Activated CD8-positive, alpha-beta memory T cell treated with anti-CD3 and anti-CD28 coated beads, Interleukin-2, amount 50 U/mL, for 24 hours (primary cell): Measurements from ENCODE around the gene IFITM2.
"Not testable (repeated sequence)": the region's sequence is repeated elsewhere in the genome, so short reads cannot be mapped to it uniquely, and the experiment has no call there.

Experiments used
- DNase-seq: peaks from one replicate; pipeline ENCODE4 v3.0.0-alpha.2; 2020; ENCODE audit errors: extremely low read depth

IFITM2 gene

DNA sequence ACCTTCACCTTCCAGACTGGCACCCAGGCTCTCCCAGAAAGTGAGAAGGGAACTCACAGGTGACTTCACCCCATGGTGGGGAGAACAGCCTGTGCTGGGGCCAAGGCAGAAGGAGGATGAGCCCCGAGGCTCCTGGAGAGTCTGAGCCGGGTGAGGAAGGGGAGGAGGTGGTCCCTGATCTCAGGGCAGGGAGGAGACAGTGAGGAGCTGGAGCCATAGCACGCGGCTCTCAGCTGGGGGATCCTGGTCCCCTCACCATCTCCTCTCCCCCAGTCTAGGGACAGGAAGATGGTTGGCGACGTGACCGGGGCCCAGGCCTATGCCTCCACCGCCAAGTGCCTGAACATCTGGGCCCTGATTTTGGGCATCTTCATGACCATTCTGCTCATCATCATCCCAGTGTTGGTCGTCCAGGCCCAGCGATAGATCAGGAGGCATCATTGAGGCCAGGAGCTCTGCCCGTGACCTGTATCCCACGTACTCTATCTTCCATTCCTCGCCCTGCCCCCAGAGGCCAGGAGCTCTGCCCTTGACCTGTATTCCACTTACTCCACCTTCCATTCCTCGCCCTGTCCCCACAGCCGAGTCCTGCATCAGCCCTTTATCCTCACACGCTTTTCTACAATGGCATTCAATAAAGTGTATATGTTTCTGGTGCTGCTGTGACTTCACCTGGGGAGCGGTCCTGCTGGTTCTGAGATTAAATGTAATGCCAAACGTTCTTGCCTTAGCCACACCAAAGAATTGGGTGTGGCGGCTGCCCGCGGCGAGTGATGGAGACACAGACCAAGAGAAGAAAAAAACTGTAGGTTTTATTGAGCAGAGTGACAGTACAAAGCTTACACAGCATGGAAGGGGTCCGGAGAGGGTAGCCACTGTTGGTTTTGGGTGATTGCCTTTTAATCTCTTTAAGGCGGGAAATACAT, 1.4 kb downstream of the IFITM2 start:
- not testable (repeated sequence) for DNase-seq

DNA sequence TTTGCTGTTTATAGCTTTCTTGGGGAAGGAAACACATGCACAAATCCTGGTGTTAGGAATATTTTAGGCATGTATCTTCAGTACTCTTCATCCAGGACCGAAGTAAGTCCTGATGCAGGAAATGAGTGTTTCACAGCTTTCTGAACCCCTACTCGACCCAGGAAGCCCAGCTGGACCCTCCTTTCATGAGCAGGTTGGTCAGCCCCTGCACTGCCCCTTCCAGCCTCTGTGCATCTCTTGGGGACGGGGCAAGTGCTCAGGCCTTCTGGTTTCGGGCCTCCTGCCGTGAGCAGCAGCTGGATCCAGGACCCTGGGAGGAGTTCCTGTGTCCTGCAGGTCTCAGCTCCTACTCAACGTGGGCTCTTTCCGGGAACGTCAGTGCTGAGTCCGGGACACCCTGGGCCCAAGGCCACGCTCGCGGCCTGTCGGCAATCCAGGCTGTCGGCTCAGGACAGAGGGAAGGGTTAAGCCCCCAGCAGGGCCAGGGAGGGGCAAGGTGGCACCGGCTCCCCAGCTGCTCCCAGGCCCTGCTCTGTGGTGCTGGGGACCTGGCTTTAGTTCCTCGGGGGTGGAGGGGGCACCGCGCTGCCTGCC, 2.5 kb downstream of the IFITM2 start:
- not testable (repeated sequence) for DNase-seq

DNA sequence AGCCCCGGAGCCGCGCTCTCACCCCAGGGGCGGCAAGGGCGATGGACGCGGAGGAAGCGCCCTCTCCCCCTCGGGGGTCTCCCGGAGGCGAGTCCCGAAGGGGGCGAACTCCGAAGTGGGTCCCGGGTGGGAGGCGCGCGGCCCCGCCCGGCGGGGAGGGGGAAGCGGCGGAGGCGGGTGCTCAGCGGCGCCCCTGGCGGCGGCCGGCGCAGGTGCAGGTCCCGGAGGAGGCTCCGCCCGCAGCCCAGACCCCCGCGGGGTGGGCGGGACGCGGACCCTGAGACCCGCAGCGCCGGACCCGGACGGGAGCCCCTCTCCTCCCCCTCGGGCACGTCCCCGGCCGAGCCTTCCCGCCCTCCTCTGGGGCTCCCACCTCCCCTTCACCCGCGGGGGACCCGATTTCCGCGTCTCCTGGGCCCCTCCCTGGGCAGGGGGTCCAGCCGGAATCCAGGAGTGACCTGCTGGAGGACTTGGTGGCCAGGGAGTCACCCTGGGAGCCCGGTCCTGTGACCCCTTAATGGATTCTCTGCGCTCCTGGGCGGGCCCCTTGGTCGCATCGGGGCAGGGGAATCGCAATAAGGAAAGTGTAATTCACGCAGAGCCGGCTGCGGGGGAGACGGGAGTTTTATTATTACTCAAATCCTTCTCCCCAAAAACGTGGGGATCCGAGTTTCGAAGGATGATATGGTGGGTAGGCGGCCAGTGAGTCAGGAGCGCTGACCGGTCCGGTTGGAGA, 3.6 kb downstream of the IFITM2 start:
- not testable (repeated sequence) for DNase-seq

DNA sequence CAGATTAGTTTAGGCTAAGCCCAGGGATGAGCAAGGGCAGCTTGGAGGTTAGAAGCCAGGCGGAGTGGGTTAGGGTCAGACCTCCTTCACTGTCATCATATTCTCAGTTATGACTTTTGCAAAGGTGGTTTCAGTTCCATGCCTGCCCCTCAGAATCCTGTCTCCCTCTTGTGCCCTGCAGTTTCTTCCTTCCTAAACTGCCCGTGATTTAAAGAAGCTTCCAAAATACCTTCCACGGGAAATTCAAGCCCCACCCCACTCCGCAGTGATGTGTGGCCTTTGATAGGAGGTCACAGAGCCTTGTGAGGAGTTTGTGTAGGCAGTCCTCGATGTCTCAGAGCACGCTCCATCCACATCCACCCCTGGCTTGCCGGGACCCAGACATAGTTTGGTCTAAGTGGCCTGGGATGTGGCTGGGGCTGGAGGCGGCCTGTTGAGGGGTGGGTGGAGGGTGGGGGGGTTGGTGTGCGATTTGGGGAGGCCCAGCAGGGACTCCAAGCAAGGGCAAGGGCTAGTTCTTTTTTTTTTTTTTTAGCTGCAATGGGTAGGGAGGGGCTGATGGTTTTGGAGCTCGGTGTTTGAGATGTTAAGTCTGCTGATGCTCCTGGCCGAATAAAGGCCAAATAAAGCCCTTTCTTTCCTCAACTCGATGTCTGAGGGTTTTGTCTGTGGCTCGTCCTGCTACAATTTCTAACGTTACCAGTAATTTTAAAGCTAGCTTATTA, 4.6 kb downstream of the IFITM2 start:
- no peak for DNase-seq

DNA sequence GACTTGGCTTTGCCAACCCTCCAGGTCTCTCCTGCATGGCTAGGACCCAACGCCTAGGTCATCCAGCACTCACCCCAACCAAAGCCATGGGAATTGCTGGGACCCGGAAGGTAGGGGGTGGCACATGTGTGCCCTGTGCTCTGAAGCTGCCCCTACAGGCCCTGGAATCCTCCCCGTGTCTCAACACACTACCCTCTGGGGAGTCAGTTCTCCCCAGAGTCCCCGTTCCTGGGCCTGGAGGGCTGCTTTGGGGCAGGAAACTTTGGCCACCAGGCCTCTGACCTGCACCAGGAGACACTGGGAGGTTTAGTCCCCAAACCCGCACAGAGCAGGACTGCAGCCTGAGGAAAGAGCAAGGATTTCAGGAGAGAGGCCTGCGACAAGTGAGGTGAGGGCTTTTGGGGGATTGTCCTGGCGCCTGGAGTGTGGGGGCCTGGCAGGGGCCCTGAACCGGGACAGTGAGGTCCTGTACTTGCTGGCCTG, 5.7 kb downstream of the IFITM2 start:
- no peak for DNase-seq

DNA sequence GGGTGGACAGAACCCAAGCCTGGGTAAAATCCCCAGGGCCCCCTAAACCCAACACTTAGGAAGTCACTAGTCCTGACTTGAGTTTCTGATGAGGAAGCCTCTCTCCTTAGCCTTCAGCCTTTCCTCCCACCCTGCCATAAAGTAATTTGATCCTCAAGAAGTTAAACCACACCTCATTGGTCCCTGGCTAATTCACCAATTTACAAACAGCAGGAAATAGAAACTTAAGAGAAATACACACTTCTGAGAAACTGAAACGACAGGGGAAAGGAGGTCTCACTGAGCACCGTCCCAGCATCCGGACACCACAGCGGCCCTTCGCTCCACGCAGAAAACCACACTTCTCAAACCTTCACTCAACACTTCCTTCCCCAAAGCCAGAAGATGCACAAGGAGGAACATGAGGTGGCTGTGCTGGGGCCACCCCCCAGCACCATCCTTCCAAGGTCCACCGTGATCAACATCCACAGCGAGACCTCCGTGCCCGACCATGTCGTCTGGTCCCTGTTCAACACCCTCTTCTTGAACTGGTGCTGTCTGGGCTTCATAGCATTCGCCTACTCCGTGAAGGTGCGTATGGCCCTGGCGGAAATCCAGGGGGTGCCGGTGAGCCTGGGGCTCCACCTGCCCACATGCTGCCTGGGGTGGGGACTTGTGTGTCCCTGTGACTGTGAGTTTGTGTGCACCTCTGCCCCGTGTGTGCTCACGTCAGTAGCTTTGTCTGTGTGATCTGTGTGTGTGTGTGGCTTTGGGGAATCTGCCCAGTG, 6.4 kb downstream of the IFITM2 start, which contains the start of gene IFITM1:
TSS of gene IFITM1 (plus strand) at position 254 of the 767 bp plus-strand sequence. CDS start at position 385, 131 bp downstream.
- no peak for DNase-seq

DNA sequence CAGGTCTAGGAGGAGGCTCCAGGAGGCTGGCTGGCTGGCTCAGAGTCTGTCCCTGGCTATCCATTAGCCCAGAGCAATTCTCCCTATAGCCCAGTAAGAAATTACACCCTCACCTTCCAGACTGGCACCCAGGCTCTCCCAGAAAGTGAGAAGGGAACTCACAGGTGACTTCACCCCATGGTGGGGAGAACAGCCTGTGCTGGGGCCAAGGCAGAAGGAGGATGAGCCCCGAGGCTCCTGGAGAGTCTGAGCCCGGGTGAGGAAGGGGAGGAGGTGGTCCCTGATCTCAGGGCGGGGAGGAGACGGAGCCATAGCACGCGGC, 6.9 kb downstream of the IFITM2 start:
- not testable (repeated sequence) for DNase-seq

DNA sequence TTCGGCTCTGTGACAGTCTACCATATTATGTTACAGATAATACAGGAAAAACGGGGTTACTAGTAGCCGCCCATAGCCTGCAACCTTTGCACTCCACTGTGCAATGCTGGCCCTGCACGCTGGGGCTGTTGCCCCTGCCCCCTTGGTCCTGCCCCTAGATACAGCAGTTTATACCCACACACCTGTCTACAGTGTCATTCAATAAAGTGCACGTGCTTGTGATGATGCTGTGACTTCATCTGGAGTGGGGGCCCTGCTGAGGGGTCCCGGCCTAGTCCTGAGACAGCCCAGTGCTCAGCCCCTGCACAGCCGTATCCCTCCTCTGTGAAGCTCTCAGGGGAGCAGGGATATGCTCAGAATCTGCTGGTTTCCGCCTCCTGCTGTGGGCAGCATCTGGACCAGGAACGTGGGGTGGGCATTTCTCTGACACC, 7.5 kb downstream of the IFITM2 start:
- no peak for DNase-seq

DNA sequence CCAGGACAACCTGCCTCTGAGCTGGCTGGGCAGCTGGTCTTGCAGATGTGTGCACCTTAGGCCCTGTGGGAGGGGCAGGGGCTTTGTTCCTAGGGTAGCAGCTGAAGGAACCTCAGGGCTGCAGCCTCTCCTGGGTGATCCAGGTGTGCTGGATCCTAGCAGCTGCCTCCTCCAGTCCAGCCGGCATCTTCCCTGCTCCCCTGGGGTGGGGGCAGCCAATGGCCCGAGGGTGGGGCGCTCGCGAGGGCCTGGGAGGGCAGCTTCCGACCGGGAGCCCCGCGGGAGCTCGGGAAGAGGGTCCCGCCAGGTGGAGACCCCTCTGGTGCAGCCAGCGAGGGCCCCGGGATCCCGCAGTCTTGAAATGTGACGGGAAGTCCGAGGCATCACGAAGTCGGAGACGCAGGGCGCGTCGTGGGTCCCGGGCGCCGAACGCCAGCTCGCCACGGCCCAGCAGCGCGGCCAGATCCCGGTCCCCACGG, 7.9 kb downstream of the IFITM2 start:
- no peak for DNase-seq

DNA sequence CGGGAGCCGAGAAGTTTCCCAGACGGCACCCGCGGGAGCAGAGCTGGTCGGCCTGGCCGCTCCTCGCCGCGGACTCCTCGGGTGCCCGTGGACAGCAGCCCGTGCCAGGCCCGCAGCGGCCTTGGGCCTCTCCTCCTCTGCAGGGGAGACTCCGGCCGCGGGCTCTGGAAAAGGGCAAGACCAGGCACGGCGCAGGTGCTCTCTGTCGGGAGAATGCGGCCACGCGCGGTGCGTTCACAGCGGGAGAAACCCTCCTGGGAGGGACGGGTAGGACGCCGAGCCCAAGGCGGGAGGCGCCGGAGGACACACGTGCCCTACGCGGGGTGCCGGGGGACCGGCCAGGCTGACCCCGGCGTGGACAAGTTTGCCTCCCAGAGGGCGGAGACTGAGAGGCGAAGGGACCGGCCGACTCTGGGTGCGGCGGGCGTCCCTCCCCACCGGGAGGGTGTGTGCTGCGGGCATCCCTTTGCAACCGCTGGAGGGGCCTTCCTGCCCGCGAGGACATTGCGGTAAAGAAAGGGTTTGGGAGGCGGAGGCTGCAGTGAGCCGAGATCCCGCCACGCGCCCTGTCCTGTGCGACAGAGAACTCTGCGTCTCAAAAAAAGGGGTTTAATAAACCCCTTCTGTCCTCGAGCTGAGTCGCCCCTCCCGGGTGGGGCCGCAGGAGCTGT, 8.6 kb downstream of the IFITM2 start:
- no peak for DNase-seq

DNA sequence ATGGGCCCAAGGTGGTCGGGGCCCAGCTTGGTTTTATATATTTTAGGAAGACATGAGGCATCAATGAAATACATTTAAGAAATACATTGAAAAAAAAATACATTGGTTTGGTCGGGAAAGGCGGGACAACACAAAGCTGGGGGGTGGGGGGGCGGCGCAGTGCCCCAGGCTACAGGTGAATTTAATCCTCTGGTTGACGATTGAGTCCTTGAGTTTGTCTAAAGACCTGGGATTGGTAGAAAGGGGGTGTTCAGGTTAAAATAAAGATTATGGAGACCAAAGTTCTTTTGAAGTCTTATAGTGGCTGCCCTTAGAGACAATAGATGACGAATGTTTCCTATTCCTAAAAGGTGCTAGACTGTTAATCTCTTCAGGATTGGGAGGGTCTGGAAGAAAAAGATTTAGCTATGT, 9.3 kb downstream of the IFITM2 start:
- no peak for DNase-seq

DNA sequence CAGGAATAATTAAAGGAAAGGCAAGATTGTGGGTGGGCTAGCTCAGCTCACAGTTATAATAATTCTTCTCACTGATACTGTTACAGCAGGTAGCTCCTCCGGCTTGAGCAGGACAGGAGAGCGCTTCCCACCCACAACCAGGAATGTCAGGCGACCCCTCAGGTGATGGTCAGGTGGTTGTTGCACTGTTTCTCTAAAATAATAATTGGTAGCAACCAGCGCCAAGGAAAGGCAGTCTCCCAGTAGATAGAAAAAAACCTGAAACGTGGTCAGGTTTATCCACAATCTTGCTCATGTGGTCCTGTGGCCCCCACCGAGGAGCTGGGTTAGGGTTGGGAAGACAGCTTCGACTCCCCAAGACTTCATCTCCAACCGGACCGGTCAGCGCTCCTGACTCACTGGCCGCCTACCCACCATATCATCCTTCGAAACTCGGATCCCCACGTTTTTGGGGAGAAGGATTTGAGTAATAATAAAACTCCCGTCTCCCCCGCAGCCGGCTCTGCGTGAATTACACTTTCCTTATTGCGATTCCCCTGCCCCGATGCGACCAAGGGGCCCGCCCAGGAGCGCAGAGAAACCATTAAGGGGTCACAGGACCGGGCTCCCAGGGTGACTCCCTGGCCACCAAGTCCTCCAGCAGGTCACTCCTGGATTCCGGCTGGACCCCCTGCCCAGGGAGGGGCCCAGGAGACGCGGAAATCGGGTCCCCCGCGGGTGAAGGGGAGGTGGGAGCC, 10.2 kb downstream of the IFITM2 start:
- not testable (repeated sequence) for DNase-seq

DNA sequence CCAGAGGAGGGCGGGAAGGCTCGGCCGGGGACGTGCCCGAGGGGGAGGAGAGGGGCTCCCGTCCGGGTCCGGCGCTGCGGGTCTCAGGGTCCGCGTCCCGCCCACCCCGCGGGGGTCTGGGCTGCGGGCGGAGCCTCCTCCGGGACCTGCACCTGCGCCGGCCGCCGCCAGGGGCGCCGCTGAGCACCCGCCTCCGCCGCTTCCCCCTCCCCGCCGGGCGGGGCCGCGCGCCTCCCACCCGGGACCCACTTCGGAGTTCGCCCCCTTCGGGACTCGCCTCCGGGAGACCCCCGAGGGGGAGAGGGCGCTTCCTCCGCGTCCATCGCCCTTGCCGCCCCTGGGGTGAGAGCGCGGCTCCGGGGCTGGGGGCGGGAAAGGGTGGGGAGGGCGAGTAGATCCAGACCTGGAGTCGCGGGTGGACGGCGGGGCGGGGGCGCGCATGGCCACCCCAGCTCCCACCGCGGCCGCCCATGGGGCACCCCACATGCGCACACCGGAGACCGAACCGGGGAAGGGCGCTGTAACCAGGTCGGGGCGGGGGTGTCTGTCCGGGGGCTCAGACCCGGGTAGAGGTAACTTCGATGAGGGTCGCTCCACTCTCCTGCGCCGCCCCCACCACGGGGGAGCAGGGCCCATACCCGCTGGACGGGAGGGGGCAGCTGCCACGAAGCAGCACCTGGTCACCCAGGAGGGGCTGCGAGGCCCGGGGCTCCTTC, 10.9 kb downstream of the IFITM2 start:
- not testable (repeated sequence) for DNase-seq

DNA sequence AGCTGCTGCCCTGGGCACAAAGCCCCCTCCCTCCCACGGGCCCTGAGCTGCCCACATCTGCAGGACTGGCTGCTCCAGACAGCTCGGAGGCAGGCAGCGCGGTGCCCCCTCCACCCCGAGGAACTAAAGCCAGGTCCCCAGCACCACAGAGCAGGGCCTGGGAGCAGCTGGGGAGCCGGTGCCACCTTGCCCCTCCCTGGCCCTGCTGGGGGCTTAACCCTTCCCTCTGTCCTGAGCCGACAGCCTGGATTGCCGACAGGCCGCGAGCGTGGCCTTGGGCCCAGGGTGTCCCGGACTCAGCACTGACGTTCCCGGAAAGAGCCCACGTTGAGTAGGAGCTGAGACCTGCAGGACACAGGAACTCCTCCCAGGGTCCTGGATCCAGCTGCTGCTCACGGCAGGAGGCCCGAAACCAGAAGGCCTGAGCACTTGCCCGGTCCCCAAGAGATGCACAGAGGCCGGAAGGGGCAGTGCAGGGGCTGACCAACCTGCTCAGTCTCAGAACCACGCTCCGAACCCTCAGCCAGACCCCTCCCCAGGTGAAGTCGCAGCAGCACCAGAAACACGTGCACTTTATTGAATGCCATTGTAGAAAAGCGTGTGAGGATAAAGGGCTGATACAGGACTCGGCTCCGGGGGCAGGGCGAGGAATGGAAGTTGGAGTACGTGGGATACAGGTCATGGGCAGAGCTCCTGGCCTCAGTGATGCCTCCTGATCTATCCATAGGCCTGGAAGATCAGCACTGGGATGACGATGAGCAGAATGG, 11.7 kb downstream of the IFITM2 start:
- DNase-seq: not testable (repeated sequence)

DNA sequence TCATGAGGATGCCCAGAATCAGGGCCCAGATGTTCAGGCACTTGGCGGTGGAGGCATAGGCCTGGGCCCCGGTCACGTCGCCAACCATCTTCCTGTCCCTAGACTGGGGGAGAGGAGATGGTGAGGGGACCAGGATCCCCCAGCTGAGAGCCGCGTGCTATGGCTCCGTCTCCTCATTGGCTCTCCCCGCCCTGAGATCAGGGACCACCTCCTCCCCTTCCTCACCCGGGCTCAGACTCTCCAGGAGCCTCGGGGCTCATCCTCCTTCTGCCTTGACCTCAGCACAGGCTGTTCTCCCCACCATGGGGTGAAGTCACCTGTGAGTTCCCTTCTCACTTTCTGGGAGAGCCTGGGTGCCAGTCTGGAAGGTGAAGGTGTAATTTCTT, 12.3 kb downstream of the IFITM2 start:
- DNase-seq: not testable (repeated sequence)

DNA sequence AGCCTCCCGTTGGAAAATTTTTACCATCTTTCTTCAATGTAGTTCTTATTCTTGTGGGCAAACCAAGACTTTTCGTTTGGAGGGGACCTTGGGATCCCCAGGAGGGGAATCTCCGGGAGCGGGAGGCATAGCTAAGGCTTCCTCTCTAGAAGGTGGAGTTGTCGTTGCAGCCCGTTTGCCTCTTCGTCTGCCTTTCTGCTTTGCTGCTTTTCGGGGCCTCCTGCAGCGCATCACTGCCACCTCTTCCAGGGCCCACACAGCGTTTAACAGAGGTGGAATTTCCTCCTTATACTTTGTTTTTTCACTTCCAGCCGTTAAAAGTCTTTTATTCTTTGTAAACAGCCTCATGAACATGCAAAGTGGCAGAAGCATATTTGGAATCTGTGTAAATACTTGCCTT, 16.5 kb downstream of the IFITM2 start:
- no peak for DNase-seq

DNA sequence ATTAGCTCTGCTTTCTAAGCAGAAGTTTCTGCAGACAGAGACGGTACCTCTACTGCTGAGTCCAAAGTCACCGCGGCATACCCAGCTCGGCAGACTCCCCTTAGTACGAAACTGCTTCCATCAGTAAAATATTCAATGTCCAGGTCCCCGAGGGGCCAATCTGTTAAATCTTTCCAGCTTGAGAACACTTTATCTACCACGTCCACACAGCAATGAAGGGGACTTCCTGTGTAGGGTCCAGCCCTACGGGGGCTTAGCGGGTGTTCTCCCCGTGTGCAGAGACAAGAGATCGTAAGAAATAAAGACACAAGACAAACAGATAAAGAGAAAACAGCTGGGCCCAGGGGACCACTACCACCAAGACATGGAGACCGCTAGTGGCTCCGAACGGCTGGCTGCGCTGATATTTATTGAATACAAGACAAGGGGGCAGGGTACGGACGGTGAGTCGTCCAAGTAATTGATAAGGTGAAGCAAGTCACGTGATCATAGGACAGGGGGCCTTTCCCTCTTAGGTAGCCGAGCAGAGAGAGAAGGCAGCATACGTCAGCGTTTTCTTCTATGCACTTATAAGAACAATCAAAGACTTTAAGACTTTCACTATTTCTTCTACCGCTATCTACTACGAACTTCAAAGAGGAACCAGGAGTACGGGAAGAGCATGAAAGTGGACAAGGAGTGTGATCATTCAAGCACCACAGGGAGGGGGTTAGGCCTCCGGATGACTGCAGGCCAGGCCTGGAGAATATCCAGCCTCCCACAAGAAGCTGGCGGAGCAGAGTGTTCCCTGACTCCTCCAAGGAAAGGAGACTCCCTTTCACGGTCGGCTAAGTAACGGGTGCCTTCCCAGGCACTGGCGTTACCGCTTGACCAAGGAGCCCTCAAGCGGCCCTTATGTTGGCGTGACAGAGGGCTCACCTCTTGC, 17.2 kb downstream of the IFITM2 start:
- DNase-seq: not testable (repeated sequence)
